ENCODE data around the gene SMURF1. TPM values are rescaled to one million over a fixed set of nuclear protein-coding genes. Genes with fewer than 3 reads are reported as not detected.
"Not testable (repeated sequence)": the region's sequence is repeated elsewhere in the genome, so short reads cannot be mapped to it uniquely, and the experiment has no call there.

SMURF1 gene
- total RNA-seq, 1 donor: 23.5 TPM

DNA sequence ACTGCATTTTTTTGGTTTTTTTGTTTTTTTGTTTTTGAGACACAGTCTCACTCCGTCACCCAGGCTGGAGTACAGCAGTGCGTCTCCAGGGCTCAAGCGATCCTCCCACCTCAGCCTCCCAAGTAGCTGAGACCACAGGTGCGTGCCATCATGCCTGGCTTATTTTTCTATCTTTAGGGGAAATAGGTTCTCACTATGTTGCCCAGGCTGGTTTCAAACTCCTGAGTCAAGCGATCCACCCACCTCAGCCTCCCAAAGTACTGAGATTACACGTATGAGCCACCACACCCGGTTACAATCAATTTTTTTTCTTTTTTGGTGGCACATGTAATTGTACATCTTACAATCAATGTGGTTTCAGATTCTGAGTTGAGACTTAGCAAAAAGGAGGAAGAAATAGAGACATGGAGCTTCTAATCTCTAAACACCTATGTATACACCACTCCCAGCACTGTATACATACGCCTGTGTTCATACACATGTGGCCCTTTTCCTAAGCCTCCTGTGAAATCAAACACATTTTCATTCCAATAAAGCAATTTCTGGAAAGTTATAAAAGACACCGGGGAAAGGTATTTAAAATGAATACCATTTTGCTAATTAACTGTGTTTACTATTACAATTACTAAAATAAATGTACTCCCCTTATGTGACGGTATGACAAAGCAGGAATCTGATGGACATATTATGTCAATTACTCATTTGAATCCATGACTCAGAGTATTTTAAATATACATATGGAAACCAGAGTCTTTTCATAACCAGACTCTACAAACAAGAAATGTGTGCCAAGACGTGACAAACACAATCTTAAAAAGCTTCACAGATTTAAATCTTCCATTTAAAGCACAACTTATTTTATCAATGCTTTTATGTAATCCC is 40.9 kb downstream of the SMURF1 start:
- H3K36me3 ChIP-seq (ENCODE audit: insufficient read depth, low read length): no peaks in the 10 kb centered on the region
- peaks cover 63% of the 10 kb centered on the region for H3K4me1 ChIP-seq (ENCODE audit: insufficient read depth, low read length)
- no peaks in the 10 kb centered on the region for H3K9me3 ChIP-seq (ENCODE audit: low read depth, low read length)
- H3K27me3 ChIP-seq (ENCODE audit: insufficient read depth, low read length): no peaks in the 10 kb centered on the region
- H3K79me2 ChIP-seq (ENCODE audit: insufficient read depth, low read length): peaks cover 72% of the 10 kb centered on the region
- H3K4me3 ChIP-seq (ENCODE audit: insufficient read depth, low read length): no peak overlapping the region
- H2AFZ ChIP-seq (ENCODE audit: low read length): no peak overlapping the region
- H3K27ac ChIP-seq (ENCODE audit: low read depth, low read length): peak overlapping the region; percentile 95
- DNase-seq (ENCODE audit: insufficient read length, low spot score, missing footprints): peak; percentile 54
- H4K20me1 ChIP-seq (ENCODE audit: insufficient read depth, low read length): peaks cover 15% of the 10 kb centered on the region
- TF ChIP-seq, protein P1, sequence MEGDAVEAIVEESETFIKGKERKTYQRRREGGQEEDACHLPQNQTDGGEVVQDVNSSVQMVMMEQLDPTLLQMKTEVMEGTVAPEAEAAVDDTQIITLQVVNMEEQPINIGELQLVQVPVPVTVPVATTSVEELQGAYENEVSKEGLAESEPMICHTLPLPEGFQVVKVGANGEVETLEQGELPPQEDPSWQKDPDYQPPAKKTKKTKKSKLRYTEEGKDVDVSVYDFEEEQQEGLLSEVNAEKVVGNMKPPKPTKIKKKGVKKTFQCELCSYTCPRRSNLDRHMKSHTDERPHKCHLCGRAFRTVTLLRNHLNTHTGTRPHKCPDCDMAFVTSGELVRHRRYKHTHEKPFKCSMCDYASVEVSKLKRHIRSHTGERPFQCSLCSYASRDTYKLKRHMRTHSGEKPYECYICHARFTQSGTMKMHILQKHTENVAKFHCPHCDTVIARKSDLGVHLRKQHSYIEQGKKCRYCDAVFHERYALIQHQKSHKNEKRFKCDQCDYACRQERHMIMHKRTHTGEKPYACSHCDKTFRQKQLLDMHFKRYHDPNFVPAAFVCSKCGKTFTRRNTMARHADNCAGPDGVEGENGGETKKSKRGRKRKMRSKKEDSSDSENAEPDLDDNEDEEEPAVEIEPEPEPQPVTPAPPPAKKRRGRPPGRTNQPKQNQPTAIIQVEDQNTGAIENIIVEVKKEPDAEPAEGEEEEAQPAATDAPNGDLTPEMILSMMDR (IDR thresholded peaks at IDR 0.05; ENCODE audit: extremely low read depth, low read depth, low read length): no peak
- peak overlapping the region; percentile 66 for H3K4me2 ChIP-seq (ENCODE audit: insufficient read depth, low read length)

DNA sequence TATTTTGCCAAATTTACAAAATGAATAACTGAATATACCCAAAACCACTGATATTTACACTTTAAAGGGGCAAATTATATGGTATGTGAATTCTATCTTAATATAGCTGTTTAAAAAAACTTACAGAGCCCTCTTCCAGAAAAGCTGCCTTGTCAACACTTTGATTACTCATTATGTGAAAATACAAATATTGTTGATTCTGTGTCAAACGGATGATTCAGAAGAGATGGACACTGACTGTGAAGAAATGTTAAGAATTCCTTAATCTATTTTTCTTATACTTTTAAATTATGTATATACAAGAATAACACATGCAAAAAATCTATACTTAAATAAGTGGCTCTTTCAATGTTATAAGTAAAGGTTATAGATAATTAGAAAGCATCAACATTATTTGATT is 41.5 kb downstream of the SMURF1 start:
- Histone ChIP-seq H3K36me3 (ENCODE audit: insufficient read depth, low read length) (no peaks in the 10 kb centered on the region), H3K27ac (ENCODE audit: low read depth, low read length) (peak overlapping the region; percentile 95), H3K79me2 (ENCODE audit: insufficient read depth, low read length) (peaks cover 71% of the 10 kb centered on the region), H3K4me1 (ENCODE audit: insufficient read depth, low read length) (peaks cover 58% of the 10 kb centered on the region), H3K27me3 (ENCODE audit: insufficient read depth, low read length) (no peaks in the 10 kb centered on the region), H4K20me1 (ENCODE audit: insufficient read depth, low read length) (peaks cover 8% of the 10 kb centered on the region), H2AFZ (ENCODE audit: low read length) (no peak overlapping the region), H3K9me3 (ENCODE audit: low read depth, low read length) (no peaks in the 10 kb centered on the region), H3K4me2 (ENCODE audit: insufficient read depth, low read length) (peak overlapping the region; percentile 66), H3K4me3 (ENCODE audit: insufficient read depth, low read length) (no peak overlapping the region)
- TF ChIP-seq, protein P1 (IDR thresholded peaks at IDR 0.05; ENCODE audit: extremely low read depth, low read depth, low read length): no peak
- DNase-seq (ENCODE audit: insufficient read length, low spot score, missing footprints): peak; percentile 75

DNA sequence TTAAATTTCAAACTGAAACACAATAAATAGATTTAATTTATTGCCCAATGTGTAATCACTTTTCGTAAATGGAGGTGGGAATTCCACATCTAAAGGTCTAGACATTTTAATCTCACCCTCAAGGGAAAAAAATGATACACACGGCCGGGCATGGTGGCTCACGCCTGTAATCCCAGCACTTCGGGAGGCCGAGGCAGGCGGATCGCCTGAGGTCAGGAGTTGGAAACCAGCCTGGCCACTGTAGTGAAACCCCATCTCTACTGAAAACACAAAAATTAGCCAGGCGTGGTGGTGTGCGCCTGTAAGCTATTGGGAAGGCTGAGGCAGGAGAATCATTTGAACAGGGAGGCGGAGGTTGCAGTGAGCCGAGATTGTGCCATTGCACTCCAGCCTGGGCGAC is 42.4 kb downstream of the SMURF1 start:
- H3K9me3 ChIP-seq (ENCODE audit: low read depth, low read length); H2AFZ ChIP-seq (ENCODE audit: low read length); H3K4me2 ChIP-seq (ENCODE audit: insufficient read depth, low read length); H4K20me1 ChIP-seq (ENCODE audit: insufficient read depth, low read length); DNase-seq (ENCODE audit: insufficient read length, low spot score, missing footprints); H3K4me3 ChIP-seq (ENCODE audit: insufficient read depth, low read length); H3K27me3 ChIP-seq (ENCODE audit: insufficient read depth, low read length); H3K36me3 ChIP-seq (ENCODE audit: insufficient read depth, low read length): not testable (repeated sequence)
- Histone ChIP-seq H3K79me2 (ENCODE audit: insufficient read depth, low read length) (peaks cover 71% of the 10 kb centered on the region), H3K4me1 (ENCODE audit: insufficient read depth, low read length) (peaks cover 66% of the 10 kb centered on the region), H3K27ac (ENCODE audit: low read depth, low read length) (peak overlapping the region; percentile 95)

DNA sequence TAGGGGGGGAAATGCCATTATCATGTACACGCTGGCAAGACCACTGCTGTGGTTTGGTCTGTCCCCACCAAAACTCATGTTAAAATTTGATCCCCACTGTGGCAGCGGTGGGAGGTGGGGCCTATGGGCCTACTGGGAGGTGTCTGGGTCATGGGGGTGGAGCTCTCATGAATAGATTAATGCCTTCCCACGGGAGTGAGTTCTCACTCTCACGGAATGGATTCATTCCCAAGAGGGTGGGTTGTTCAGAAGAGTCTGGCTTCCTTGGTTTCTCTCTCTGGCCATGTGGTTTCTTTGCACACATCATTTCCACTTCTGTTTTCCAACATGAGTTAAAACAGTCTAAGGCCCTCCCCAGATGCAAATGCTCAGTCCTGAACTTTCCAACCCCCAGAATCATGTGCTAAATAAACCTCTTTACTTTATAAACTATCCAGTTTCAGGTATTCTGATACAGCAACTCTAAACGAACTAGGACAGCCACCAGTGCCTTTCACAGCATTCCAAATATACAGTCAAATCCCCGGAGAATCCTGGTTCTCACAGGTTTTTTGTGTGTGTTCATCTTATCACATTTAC is 44.3 kb downstream of the SMURF1 start:
- Histone ChIP-seq H4K20me1 (ENCODE audit: insufficient read depth, low read length) (peaks cover 19% of the 10 kb centered on the region), H3K27ac (ENCODE audit: low read depth, low read length) (peak overlapping the region; percentile 89), H3K27me3 (ENCODE audit: insufficient read depth, low read length) (no peaks in the 10 kb centered on the region), H3K79me2 (ENCODE audit: insufficient read depth, low read length) (peaks cover 69% of the 10 kb centered on the region), H3K4me2 (ENCODE audit: insufficient read depth, low read length) (peak overlapping the region; percentile 63), H2AFZ (ENCODE audit: low read length) (no peak overlapping the region), H3K4me1 (ENCODE audit: insufficient read depth, low read length) (peaks cover 62% of the 10 kb centered on the region), H3K36me3 (ENCODE audit: insufficient read depth, low read length) (no peaks in the 10 kb centered on the region), H3K4me3 (ENCODE audit: insufficient read depth, low read length) (peak overlapping the region; percentile 2), H3K9me3 (ENCODE audit: low read depth, low read length) (no peaks in the 10 kb centered on the region)
- DNase-seq (ENCODE audit: insufficient read length, low spot score, missing footprints): peak; percentile 45
- TF ChIP-seq, protein P1 (IDR thresholded peaks at IDR 0.05; ENCODE audit: extremely low read depth, low read depth, low read length): no peak
